ENCODE results near the gene CALU.

CALU gene

DNA sequence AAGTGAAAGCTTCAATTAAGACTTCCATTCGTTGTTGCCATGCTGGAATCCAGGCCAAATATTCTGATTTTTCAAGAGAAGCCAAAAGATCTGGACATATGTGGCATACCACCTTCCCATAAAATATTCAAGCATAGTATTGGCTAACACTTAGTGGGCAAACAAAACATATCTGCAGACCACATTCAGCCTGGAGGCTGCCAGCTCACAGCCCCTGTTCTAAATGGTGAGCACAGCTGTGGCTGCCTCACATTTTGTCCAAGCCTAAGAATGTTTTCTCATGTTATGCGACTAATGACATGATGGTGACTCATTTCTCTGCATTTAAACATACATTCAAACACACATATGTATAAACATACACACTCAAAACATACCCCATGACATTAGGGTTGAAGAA lies 10.6 kb upstream of the CALU start:
- no peaks in the 10 kb centered on the region for H3K27me3 ChIP-seq
- no peaks in the 10 kb centered on the region for H3K36me3 ChIP-seq
- no peak overlapping the region for H3K9ac ChIP-seq
- no peak for TF ChIP-seq Cebpa-rat (IDR thresholded peaks at IDR 0.05)
- no peak overlapping the region for H3K4me3 ChIP-seq
- no peak overlapping the region for H3K27ac ChIP-seq
- peaks cover 13 to 53% (median 40%) of the 10 kb centered on the region in 10 experiments for H3K4me1 ChIP-seq
- no peaks in the 10 kb centered on the region for H4K20me1 ChIP-seq
- H3K9me3 ChIP-seq (replicated peaks in 1 of 11): peaks cover 0 to 14% (median 6%) of the 10 kb centered on the region in 11 experiments; a peak in 9 of 22 replicates
- H3K4me2 ChIP-seq: peak overlapping the region in 3 of 11 experiments; percentile 39 to 47 (median 42); a peak in 2 of 22 replicates

GRCh38 chr7:128729494-128729893 lies 9.7 kb upstream of the CALU start:
- no peaks in the 10 kb centered on the region for H4K20me1 ChIP-seq
- H3K27ac ChIP-seq: no peak overlapping the region
- no peak overlapping the region for H3K4me2 ChIP-seq
- no peaks in the 10 kb centered on the region for H3K27me3 ChIP-seq
- no peak for TF ChIP-seq Cebpa-rat (IDR thresholded peaks at IDR 0.05)
- H3K4me3 ChIP-seq: no peak overlapping the region
- no peak overlapping the region for H3K9ac ChIP-seq
- peaks cover 22 to 62% (median 49%) of the 10 kb centered on the region in 10 experiments for H3K4me1 ChIP-seq
- peaks cover 0 to 14% (median 6%) of the 10 kb centered on the region in 11 experiments; a peak in 9 of 22 replicates for H3K9me3 ChIP-seq (replicated peaks in 1 of 11)
- no peaks in the 10 kb centered on the region for H3K36me3 ChIP-seq

DNA sequence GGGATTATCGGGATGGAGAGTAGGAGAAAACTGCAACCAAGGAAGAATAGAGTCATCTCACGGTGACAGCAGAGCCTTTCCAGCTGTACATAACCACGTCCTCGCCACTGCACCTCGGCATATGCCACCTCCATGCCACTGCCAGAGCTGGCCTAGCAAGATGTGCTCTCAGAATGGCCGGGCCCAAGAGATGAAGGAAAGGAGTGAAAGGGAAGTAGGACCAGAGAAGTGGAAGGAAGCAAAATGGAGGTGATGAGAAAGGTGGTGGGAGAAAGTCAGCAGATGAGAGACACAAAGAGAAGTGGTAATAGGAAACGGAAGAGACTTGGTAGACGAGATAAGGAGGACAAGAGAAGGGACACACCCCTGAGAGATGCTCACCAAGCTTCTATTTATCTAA lies 8.0 kb upstream of the CALU start:
- H3K4me1 ChIP-seq: peaks cover 33 to 62% (median 52%) of the 10 kb centered on the region in 10 experiments
- H3K4me3 ChIP-seq: no peak overlapping the region
- H3K9me3 ChIP-seq (replicated peaks in 1 of 11): peaks cover 0 to 4% (median 0%) of the 10 kb centered on the region in 11 experiments; a peak in 2 of 22 replicates
- no peak overlapping the region for H3K27ac ChIP-seq
- TF ChIP-seq Cebpa-rat (IDR thresholded peaks at IDR 0.05): no peak
- H3K36me3 ChIP-seq: no peaks in the 10 kb centered on the region
- no peak overlapping the region for H3K4me2 ChIP-seq
- no peaks in the 10 kb centered on the region for H4K20me1 ChIP-seq
- no peaks in the 10 kb centered on the region for H3K27me3 ChIP-seq
- no peak overlapping the region for H3K9ac ChIP-seq

DNA sequence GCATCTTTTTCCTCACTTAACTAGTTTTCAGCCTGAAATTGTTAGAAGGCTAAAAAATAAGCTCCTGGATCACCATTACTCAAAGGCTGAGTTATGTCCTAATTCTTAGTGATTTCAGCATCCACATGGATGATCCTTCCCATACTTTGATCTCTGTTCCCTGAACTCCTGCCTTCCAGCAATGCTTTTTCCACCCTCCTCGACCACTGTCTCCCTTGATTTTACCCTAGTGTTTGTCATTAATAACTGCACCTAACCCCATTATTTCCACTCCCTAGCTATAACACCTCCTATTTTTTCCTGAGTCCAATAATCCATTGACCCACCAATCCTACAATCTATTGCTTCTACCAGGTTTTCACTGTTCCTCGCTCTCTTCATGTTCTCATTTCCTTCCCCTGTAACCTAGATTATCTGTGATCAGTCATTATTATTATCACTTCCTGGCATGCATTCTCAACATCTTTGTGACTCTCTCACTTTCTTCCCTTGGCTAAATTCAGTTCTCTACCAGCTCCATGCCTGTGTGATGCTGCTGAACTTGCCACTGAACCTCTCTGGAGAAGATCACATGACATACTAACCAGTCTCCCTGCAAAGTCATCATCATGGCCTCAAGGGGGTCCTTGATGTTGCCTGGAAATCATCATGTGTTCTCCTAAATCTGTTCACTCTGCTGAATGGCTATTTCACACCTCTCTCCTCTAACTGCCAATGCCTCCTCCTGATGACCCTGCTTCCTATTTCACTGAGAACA lies 6.5 kb upstream of the CALU start:
- Histone ChIP-seq H3K27me3 (no peaks in the 10 kb centered on the region), H3K4me2 (peak overlapping the region; percentile 3 to 87 (median 34); a peak in 19 of 22 replicates), H3K9ac (no peak overlapping the region)

GRCh38 chr7:128733278-128733645 lies 5.9 kb upstream of the CALU start:
- Histone ChIP-seq H3K4me2 (peak overlapping the region; percentile 3 to 87 (median 34); a peak in 18 of 22 replicates), H3K9me3 (replicated peaks in 1 of 11) (0 out of 22 replicates have a peak, but pooled peaks cover 0 to 4% (median 0%) of the 10 kb centered on the region in 11 experiments), H3K36me3 (no peaks in the 10 kb centered on the region), H3K4me1 (peaks cover 38 to 61% (median 54%) of the 10 kb centered on the region in 10 experiments), H3K4me3 (0 out of 20 replicates have a peak overlapping the region, but pooled peaks of 1 of the 10 experiments have one; percentile 12), H3K27me3 (no peaks in the 10 kb centered on the region), H3K27ac (peak overlapping the region in 2 of 11 experiments; percentile 5 to 83; a peak in 1 of 22 replicates), H4K20me1 (no peaks in the 10 kb centered on the region), H3K9ac (no peak overlapping the region)
- TF ChIP-seq Cebpa-rat (IDR thresholded peaks at IDR 0.05): no peak

More for the DNA sequence above, 6.5 kb upstream of the CALU start:
- H3K36me3 ChIP-seq: no peaks in the 10 kb centered on the region
- H3K27ac ChIP-seq: peak overlapping the region in 2 of 11 experiments; percentile 14 to 83; a peak in 2 of 22 replicates
- 0 out of 20 replicates have a peak overlapping the region, but pooled peaks of 1 of the 10 experiments have one; percentile 12 for H3K4me3 ChIP-seq
- H3K4me1 ChIP-seq: peaks cover 39 to 61% (median 55%) of the 10 kb centered on the region in 10 experiments
- H4K20me1 ChIP-seq: no peaks in the 10 kb centered on the region
- H3K9me3 ChIP-seq (replicated peaks in 1 of 11): 0 out of 22 replicates have a peak, but pooled peaks cover 0 to 4% (median 0%) of the 10 kb centered on the region in 11 experiments
- TF ChIP-seq Cebpa-rat (IDR thresholded peaks at IDR 0.05): no peak

DNA sequence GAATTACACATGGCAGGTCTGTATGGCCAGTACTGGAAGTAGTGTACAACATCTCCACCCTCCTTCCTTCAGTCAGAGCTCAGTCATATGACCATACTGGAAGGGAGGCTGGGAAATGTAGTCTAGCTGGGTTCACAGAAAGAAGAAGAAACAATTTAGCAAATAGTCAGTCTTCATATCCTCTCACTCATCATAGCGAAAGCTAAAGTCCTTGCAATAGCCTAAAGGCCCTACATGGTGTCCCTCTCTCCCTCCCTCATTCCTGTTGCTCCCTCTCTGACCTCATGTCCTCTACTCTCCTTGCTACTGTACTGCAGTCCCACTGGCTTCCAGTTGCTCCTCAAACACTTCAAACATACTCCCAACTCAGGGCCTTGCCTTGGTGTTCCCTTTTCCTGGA lies 4.3 kb upstream of the CALU start:
- peak overlapping the region in 5 of 10 experiments; percentile 0 to 41 (median 15); a peak in 6 of 20 replicates for H3K4me3 ChIP-seq
- H3K9me3 ChIP-seq (replicated peaks in 1 of 11): 0 out of 22 replicates have a peak, but pooled peaks cover 0 to 4% (median 0%) of the 10 kb centered on the region in 11 experiments
- H3K36me3 ChIP-seq: no peaks in the 10 kb centered on the region
- H3K9ac ChIP-seq: peak overlapping the region in 8 of 11 experiments; percentile 24 to 61 (median 50); a peak in 13 of 22 replicates
- H3K4me2 ChIP-seq: peak overlapping the region; percentile 72 to 93 (median 83)
- no peaks in the 10 kb centered on the region for H3K27me3 ChIP-seq
- peak overlapping the region; percentile 31 to 85 (median 77); a peak in 21 of 22 replicates for H3K27ac ChIP-seq
- no peak for TF ChIP-seq Cebpa-rat (IDR thresholded peaks at IDR 0.05)
- H3K4me1 ChIP-seq: peaks cover 43 to 66% (median 59%) of the 10 kb centered on the region in 10 experiments
- H4K20me1 ChIP-seq: peaks cover 0 to 6% (median 1%) of the 10 kb centered on the region in 11 experiments; a peak in 11 of 22 replicates

GRCh38 chr7:128735436-128735835 lies 3.7 kb upstream of the CALU start:
- H3K36me3 ChIP-seq: no peaks in the 10 kb centered on the region
- H4K20me1 ChIP-seq: peaks cover under 1 to 12% (median 7%) of the 10 kb centered on the region in 11 experiments; a peak in 14 of 22 replicates
- H3K4me2 ChIP-seq: peak overlapping the region; percentile 72 to 93 (median 83)
- peak overlapping the region in 8 of 11 experiments; percentile 24 to 61 (median 50); a peak in 13 of 22 replicates for H3K9ac ChIP-seq
- no peak for TF ChIP-seq Cebpa-rat (IDR thresholded peaks at IDR 0.05)
- peak overlapping the region; percentile 31 to 85 (median 77); a peak in 21 of 22 replicates for H3K27ac ChIP-seq
- no peaks in the 10 kb centered on the region for H3K27me3 ChIP-seq
- 0 out of 22 replicates have a peak, but pooled peaks cover 0 to 4% (median 0%) of the 10 kb centered on the region in 11 experiments for H3K9me3 ChIP-seq (replicated peaks in 1 of 11)
- H3K4me3 ChIP-seq: peak overlapping the region in 6 of 10 experiments; percentile 12 to 47 (median 24); a peak in 10 of 20 replicates
- peaks cover 49 to 71% (median 64%) of the 10 kb centered on the region in 10 experiments for H3K4me1 ChIP-seq

DNA sequence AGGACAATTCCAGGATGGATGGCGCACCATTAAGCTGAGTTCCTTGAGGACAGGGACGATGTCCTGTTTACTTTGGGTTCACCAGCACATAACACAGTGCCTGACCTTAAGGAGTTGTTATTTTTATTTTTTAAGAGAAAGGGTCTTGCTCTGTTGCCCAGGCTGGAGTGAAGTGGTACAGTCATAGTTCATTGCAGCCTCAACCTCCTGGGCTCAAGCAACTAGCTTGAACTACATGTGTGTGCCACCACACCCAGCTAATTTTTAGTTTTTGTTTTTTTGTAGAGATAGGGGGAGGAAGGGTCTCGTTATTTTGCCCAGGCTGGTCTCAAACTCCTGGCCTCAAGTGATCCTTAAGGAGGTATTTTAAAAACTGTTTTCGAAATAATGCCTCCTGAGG lies 1.7 kb upstream of the CALU start:
- no peak overlapping the region for H3K9ac ChIP-seq
- no peaks in the 10 kb centered on the region for H3K27me3 ChIP-seq
- no peak overlapping the region for H3K4me3 ChIP-seq
- peaks cover 0 to 5% (median 0%) of the 10 kb centered on the region in 11 experiments; a peak in 5 of 22 replicates for H3K36me3 ChIP-seq
- peak overlapping the region in 5 of 11 experiments; percentile 74 to 88 (median 83); a peak in 8 of 22 replicates for H3K4me2 ChIP-seq
- no peak for TF ChIP-seq Cebpa-rat (IDR thresholded peaks at IDR 0.05)
- H4K20me1 ChIP-seq: peaks cover 17 to 32% (median 27%) of the 10 kb centered on the region in 11 experiments; a peak in 16 of 22 replicates
- peaks cover 60 to 82% (median 79%) of the 10 kb centered on the region in 10 experiments for H3K4me1 ChIP-seq
- H3K27ac ChIP-seq: no peak overlapping the region
- H3K9me3 ChIP-seq (replicated peaks in 1 of 11): 0 out of 22 replicates have a peak, but pooled peaks cover 0 to 4% (median 0%) of the 10 kb centered on the region in 11 experiments
